ENCODE data around the gene UTP18.
"Not testable (repeated sequence)": the region's sequence is repeated elsewhere in the genome, so short reads cannot be mapped to it uniquely, and the experiment has no call there.

UTP18 gene

GRCh38 chr17:51259564-51260236 is 646 bp upstream of the UTP18 start, which contains the start of gene MBTD1:
Gene MBTD1, minus strand, starts transcription at chr17:51260049. Its CDS starts 34,888 bp downstream, at chr17:51225161.
- peak; percentile 92 for DNase-seq (ENCODE audit: low spot score)

- no peak for DNase-seq (ENCODE audit: low spot score)
Measured at GRCh38 chr17:51261024-51261963, 948 bp downstream of the UTP18 start.

GRCh38 chr17:51263006-51263405 is 2.7 kb downstream of the UTP18 start:
- DNase-seq (ENCODE audit: low spot score), result no peak

GRCh38 chr17:51264466-51264865 is 4.1 kb downstream of the UTP18 start:
- DNase-seq (ENCODE audit: low spot score), result not testable (repeated sequence)

- DNase-seq (ENCODE audit: low spot score), result no peak
Measured at GRCh38 chr17:51269991-51270390, 9.6 kb downstream of the UTP18 start.

- no peak for DNase-seq (ENCODE audit: low spot score)
Measured at GRCh38 chr17:51270636-51271035, 10.3 kb downstream of the UTP18 start.

- DNase-seq (ENCODE audit: low spot score), result no peak
Measured at GRCh38 chr17:51272812-51273211, 12.5 kb downstream of the UTP18 start.

GRCh38 chr17:51275381-51275780 is 15.0 kb downstream of the UTP18 start:
- DNase-seq (ENCODE audit: low spot score), result no peak

- no peak for DNase-seq (ENCODE audit: low spot score)
Measured at GRCh38 chr17:51279183-51279582, 18.8 kb downstream of the UTP18 start.

GRCh38 chr17:51287412-51287811 is 27.1 kb downstream of the UTP18 start:
- no peak for DNase-seq (ENCODE audit: low spot score)

- DNase-seq (ENCODE audit: low spot score), result no peak
Measured at GRCh38 chr17:51289696-51290111, 29.4 kb downstream of the UTP18 start.

GRCh38 chr17:51294338-51294737 is 34.0 kb downstream of the UTP18 start:
- not testable (repeated sequence) for DNase-seq (ENCODE audit: low spot score)

- DNase-seq (ENCODE audit: low spot score), result peak; percentile 33
Measured at GRCh38 chr17:51298508-51299371, 38.4 kb downstream of the UTP18 start.

- DNase-seq (ENCODE audit: low spot score), result no peak
Measured at GRCh38 chr17:51299859-51300258, 39.5 kb downstream of the UTP18 start.

GRCh38 chr17:51305182-51305581 is 44.8 kb downstream of the UTP18 start:
- no peak for DNase-seq (ENCODE audit: low spot score)

GRCh38 chr17:51312003-51312402 is 51.7 kb downstream of the UTP18 start:
- not testable (repeated sequence) for DNase-seq (ENCODE audit: low spot score)

- DNase-seq (ENCODE audit: low spot score), result peak; percentile 27
Measured at GRCh38 chr17:51319186-51319585, 58.8 kb downstream of the UTP18 start.

GRCh38 chr17:51322390-51323029 is 62.2 kb downstream of the UTP18 start:
- no peak for DNase-seq (ENCODE audit: low spot score)

- DNase-seq (ENCODE audit: low spot score), result no peak
Measured at GRCh38 chr17:51325471-51325870, 65.1 kb downstream of the UTP18 start.

- DNase-seq (ENCODE audit: low spot score), result not testable (repeated sequence)
Measured at GRCh38 chr17:51330861-51331503, 70.6 kb downstream of the UTP18 start.

- DNase-seq (ENCODE audit: low spot score), result no peak
Measured at GRCh38 chr17:51335006-51335590, 74.8 kb downstream of the UTP18 start.

Data from LoVo (cell line).